ENCODE results near the gene ZNF566.

The ZNF566 gene

GRCh38 chr19:36436531-36436930, 52.8 kb downstream of the ZNF566 start:
- no peak for DNase-seq

- no peak for DNase-seq
Measured at GRCh38 chr19:36423925-36424324, 65.4 kb downstream of the ZNF566 start.

- no peak for DNase-seq
Measured at GRCh38 chr19:36421749-36422481, 67.4 kb downstream of the ZNF566 start.

GRCh38 chr19:36420961-36421748, 68.2 kb downstream of the ZNF566 start:
- DNase-seq: peak; percentile 12

- peak; percentile 88 for DNase-seq
Measured at GRCh38 chr19:36418287-36419001, 70.9 kb downstream of the ZNF566 start, which contains the start of gene ZFP82. Gene ZFP82 (minus strand): TSS chr19:36418644. CDS start chr19:36409789, 8,855 bp downstream.

- DNase-seq: peak; percentile 44
Measured at GRCh38 chr19:36417752-36418286, 71.5 kb downstream of the ZNF566 start.

GRCh38 chr19:36409841-36410240, 79.5 kb downstream of the ZNF566 start:
- DNase-seq: no peak

- no peak for DNase-seq
Measured at GRCh38 chr19:36408101-36408500, 81.3 kb downstream of the ZNF566 start.

GRCh38 chr19:36404498-36404897, 84.9 kb downstream of the ZNF566 start:
- no peak for DNase-seq

GRCh38 chr19:36401475-36401874, 87.9 kb downstream of the ZNF566 start:
- no peak for DNase-seq

GRCh38 chr19:36398571-36398970, 90.8 kb downstream of the ZNF566 start:
- DNase-seq: no peak

Measured in midbrain (tissue), 1 donor.